ENCODE results near the gene CUL1.

Gene CUL1

GRCh38 chr7:148773334-148773733 is 74.6 kb downstream of the CUL1 start:
- peak overlapping the region; percentile 23 for H3K4me2 ChIP-seq
- H3K36me3 ChIP-seq (ENCODE audit: insufficient read depth) = peaks cover 12% of the 10 kb centered on the region; the same call in 1 of the 2 replicates

GRCh38 chr7:148774471-148774870 is 75.8 kb downstream of the CUL1 start:
- TF ChIP-seq, protein P1, sequence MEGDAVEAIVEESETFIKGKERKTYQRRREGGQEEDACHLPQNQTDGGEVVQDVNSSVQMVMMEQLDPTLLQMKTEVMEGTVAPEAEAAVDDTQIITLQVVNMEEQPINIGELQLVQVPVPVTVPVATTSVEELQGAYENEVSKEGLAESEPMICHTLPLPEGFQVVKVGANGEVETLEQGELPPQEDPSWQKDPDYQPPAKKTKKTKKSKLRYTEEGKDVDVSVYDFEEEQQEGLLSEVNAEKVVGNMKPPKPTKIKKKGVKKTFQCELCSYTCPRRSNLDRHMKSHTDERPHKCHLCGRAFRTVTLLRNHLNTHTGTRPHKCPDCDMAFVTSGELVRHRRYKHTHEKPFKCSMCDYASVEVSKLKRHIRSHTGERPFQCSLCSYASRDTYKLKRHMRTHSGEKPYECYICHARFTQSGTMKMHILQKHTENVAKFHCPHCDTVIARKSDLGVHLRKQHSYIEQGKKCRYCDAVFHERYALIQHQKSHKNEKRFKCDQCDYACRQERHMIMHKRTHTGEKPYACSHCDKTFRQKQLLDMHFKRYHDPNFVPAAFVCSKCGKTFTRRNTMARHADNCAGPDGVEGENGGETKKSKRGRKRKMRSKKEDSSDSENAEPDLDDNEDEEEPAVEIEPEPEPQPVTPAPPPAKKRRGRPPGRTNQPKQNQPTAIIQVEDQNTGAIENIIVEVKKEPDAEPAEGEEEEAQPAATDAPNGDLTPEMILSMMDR (conservative IDR thresholded peaks at IDR 0.05; ENCODE audit: low read depth, low read length) = no peak
- peaks cover 12% of the 10 kb centered on the region; the same call in 1 of the 2 replicates for H3K36me3 ChIP-seq (ENCODE audit: insufficient read depth)
- no peaks in the 10 kb centered on the region; the same call in none of the 2 replicates for H4K20me1 ChIP-seq (ENCODE audit: insufficient read depth)
- peaks cover 56% of the 10 kb centered on the region for H3K4me1 ChIP-seq (ENCODE audit: low read depth, poor library complexity, severe bottlenecking)
- no peaks in the 10 kb centered on the region for H3K27me3 ChIP-seq (ENCODE audit: insufficient read depth, low read depth)
- H3K4me2 ChIP-seq = no peak overlapping the region; the same call in 1 of the 2 replicates
- no peak overlapping the region for H3K9ac ChIP-seq
- peaks cover 25% of the 10 kb centered on the region for H3K79me2 ChIP-seq (ENCODE audit: insufficient read depth, low read depth)
- no peak overlapping the region for H2AFZ ChIP-seq (ENCODE audit: low read depth)
- no peak overlapping the region for H3K27ac ChIP-seq
- no peak overlapping the region for H3K4me3 ChIP-seq (IDR thresholded peaks at IDR 0.05; ENCODE audit: insufficient read depth, low read depth, low read length)

More at GRCh38 chr7:148773334-148773733, 74.6 kb downstream of the CUL1 start:
- Histone ChIP-seq H3K27me3 (ENCODE audit: insufficient read depth, low read depth) (no peaks in the 10 kb centered on the region), H3K9ac (peak overlapping the region; percentile 29; the same call in 1 of the 2 replicates), H3K79me2 (ENCODE audit: insufficient read depth, low read depth) (peaks cover 26% of the 10 kb centered on the region), H2AFZ (ENCODE audit: low read depth) (no peak overlapping the region), H3K4me1 (ENCODE audit: low read depth, poor library complexity, severe bottlenecking) (peaks cover 56% of the 10 kb centered on the region), H3K4me3 (IDR thresholded peaks at IDR 0.05; ENCODE audit: insufficient read depth, low read depth, low read length) (no peak overlapping the region), H3K27ac (peak overlapping the region; percentile 70), H4K20me1 (ENCODE audit: insufficient read depth) (no peaks in the 10 kb centered on the region; the same call in none of the 2 replicates)
- TF ChIP-seq, protein P1 (conservative IDR thresholded peaks at IDR 0.05; ENCODE audit: low read depth, low read length) = no peak

- Histone ChIP-seq H3K4me1 (ENCODE audit: low read depth, poor library complexity, severe bottlenecking) (peaks cover 19% of the 10 kb centered on the region), H3K9ac (no peak overlapping the region), H2AFZ (ENCODE audit: low read depth) (no peak overlapping the region), H4K20me1 (ENCODE audit: insufficient read depth) (no peaks in the 10 kb centered on the region), H3K27ac (no peak overlapping the region), H3K4me3 (IDR thresholded peaks at IDR 0.05; ENCODE audit: insufficient read depth, low read depth, low read length) (no peak overlapping the region), H3K4me2 (no peak overlapping the region), H3K27me3 (ENCODE audit: insufficient read depth, low read depth) (no peaks in the 10 kb centered on the region), H3K79me2 (ENCODE audit: insufficient read depth, low read depth) (peaks cover 15% of the 10 kb centered on the region; the same call in 1 of the 2 replicates), H3K36me3 (ENCODE audit: insufficient read depth) (peaks cover 13% of the 10 kb centered on the region; the same call in 1 of the 2 replicates)
- TF ChIP-seq, protein P1 (conservative IDR thresholded peaks at IDR 0.05; ENCODE audit: low read depth, low read length) = no peak
These were observed 84.2 kb downstream of the CUL1 start for GRCh38 chr7:148782757-148783456.

- Histone ChIP-seq H3K4me1 (ENCODE audit: low read depth, poor library complexity, severe bottlenecking) (peaks cover 19% of the 10 kb centered on the region), H3K4me3 (IDR thresholded peaks at IDR 0.05; ENCODE audit: insufficient read depth, low read depth, low read length) (no peak overlapping the region), H3K27me3 (ENCODE audit: insufficient read depth, low read depth) (no peaks in the 10 kb centered on the region), H3K4me2 (no peak overlapping the region), H3K36me3 (ENCODE audit: insufficient read depth) (peaks cover 23% of the 10 kb centered on the region; the same call in 1 of the 2 replicates), H4K20me1 (ENCODE audit: insufficient read depth) (no peaks in the 10 kb centered on the region), H3K9ac (no peak overlapping the region), H3K79me2 (ENCODE audit: insufficient read depth, low read depth) (peaks cover 7% of the 10 kb centered on the region; the same call in 1 of the 2 replicates), H3K27ac (no peak overlapping the region), H2AFZ (ENCODE audit: low read depth) (no peak overlapping the region)
- TF ChIP-seq, protein P1 (conservative IDR thresholded peaks at IDR 0.05; ENCODE audit: low read depth, low read length) = no peak
These were observed 85.3 kb downstream of the CUL1 start for GRCh38 chr7:148783801-148784527.

Data from KMS-11 (cell line).